Umbilical cord (tissue), 2 donors: ENCODE data around the gene APOL5. TPM values are rescaled to one million over a fixed set of nuclear protein-coding genes. Genes with fewer than 3 reads are reported as not detected.

Source experiments
- DNase-seq: peaks from one replicate; pipeline ENCODE4 v3.0.0-alpha.2; 2015; ENCODE audit warnings: low spot score
- total RNA-seq: library from RNA; depleted of rRNA; stranded (reverse); fragments of >200 nt; gene quantifications from one replicate; pipeline ENCODE4 v1.2.3, GENCODE V29; 2014; ENCODE audit warnings: low replicate concordance; ENCODE audit not compliant: insufficient read depth

APOL5 gene
- total RNA-seq, 1 donor from 2014 or later = not detected

- DNase-seq = peak; percentile 85
Measured at GRCh38 chr22:35742342-35743100, 24.8 kb downstream of the APOL5 start.

GRCh38 chr22:35743326-35743860, 25.7 kb downstream of the APOL5 start:
- peak; percentile 59 for DNase-seq

GRCh38 chr22:35746248-35746647, 28.6 kb downstream of the APOL5 start:
- no peak for DNase-seq

- no peak for DNase-seq
Measured at GRCh38 chr22:35746946-35747703, 29.5 kb downstream of the APOL5 start.

GRCh38 chr22:35749808-35750207, 32.1 kb downstream of the APOL5 start:
- no peak for DNase-seq

GRCh38 chr22:35752006-35752862, 34.6 kb downstream of the APOL5 start:
- no peak for DNase-seq

GRCh38 chr22:35752863-35753189, 35.2 kb downstream of the APOL5 start:
- DNase-seq = no peak

GRCh38 chr22:35754761-35755160, 37.1 kb downstream of the APOL5 start:
- no peak for DNase-seq

- no peak for DNase-seq
Measured at GRCh38 chr22:35756722-35757121, 39.0 kb downstream of the APOL5 start.

GRCh38 chr22:35758394-35758793, 40.7 kb downstream of the APOL5 start:
- no peak for DNase-seq

- no peak for DNase-seq
Measured at GRCh38 chr22:35761037-35761436, 43.4 kb downstream of the APOL5 start.

GRCh38 chr22:35766654-35767580, 49.2 kb downstream of the APOL5 start:
- peak; percentile 51 for DNase-seq

GRCh38 chr22:35769974-35770373, 52.3 kb downstream of the APOL5 start:
- no peak for DNase-seq

GRCh38 chr22:35775339-35775738, 57.7 kb downstream of the APOL5 start:
- DNase-seq = no peak

GRCh38 chr22:35777335-35777975, 59.8 kb downstream of the APOL5 start:
- peak; percentile 29 for DNase-seq

Other genes with a start within 250 kb of the APOL5 start
- not detected for gene RASD2, start 177.0 kb upstream of the APOL5 start, total RNA-seq
- gene MB, start 100.5 kb upstream of the APOL5 start, total RNA-seq = 1.7 TPM
- 12.8 TPM for gene APOL6, start 69.4 kb upstream of the APOL5 start, total RNA-seq